ENCODE results near the gene TIMM9.

DNA sequence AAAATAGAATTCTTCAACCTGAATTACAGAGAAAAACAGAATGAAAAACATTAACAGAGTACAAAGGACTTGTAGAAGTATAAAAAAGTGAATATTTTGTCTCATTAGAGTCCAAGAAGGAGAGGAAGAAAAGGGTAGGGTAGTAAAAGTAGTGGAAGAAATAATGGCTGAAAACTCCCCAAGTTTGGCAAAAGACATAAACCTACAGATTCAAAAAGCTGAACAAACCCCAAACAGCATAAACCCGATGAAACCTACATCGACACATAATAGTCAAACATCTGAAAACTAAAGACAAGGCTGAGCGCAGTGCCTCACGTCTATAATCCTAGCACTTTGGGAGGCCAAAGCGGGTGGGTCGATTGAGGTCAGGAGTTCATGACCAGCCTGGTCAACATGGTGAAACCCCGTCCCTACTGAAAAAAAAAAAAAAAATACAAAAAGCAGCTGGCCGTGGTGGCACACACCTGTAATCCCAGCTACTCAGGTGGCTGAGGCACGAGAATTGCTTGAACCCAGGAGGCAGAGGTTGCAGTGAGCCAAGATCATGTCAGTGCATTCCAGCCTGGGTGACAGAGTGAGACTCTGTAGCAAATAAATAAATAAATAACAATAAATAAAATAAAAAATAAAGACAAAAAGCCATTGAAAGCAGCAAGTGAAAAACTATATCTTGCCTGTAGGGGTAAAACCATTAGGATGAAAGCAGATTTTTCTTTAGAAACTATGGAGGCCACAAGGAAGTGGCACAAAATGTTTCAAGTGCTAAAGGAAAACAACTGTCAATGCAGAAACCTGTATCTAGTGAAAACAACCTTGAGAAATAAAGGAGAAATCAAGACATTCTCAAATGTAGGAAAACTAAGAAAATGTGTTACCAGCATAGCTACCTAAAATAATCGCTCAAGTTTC, 11.4 kb downstream of the TIMM9 start:
- TF ChIP-seq, protein P1, sequence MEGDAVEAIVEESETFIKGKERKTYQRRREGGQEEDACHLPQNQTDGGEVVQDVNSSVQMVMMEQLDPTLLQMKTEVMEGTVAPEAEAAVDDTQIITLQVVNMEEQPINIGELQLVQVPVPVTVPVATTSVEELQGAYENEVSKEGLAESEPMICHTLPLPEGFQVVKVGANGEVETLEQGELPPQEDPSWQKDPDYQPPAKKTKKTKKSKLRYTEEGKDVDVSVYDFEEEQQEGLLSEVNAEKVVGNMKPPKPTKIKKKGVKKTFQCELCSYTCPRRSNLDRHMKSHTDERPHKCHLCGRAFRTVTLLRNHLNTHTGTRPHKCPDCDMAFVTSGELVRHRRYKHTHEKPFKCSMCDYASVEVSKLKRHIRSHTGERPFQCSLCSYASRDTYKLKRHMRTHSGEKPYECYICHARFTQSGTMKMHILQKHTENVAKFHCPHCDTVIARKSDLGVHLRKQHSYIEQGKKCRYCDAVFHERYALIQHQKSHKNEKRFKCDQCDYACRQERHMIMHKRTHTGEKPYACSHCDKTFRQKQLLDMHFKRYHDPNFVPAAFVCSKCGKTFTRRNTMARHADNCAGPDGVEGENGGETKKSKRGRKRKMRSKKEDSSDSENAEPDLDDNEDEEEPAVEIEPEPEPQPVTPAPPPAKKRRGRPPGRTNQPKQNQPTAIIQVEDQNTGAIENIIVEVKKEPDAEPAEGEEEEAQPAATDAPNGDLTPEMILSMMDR (conservative IDR thresholded peaks at IDR 0.05 in 1 of 2, IDR thresholded peaks at IDR 0.05 in 1 of 2; ENCODE audit: low read depth in 1 of 2, low read length in 2 of 2) = no peak
- no peak for TF ChIP-seq EZH2 (IDR thresholded peaks at IDR 0.05; ENCODE audit: low read length, missing control alignments)
